Esophagus mucosa (tissue), 1 donor: Measurements from ENCODE around the gene SFT2D2. TPM values are rescaled to one million over a fixed set of nuclear protein-coding genes. Genes with fewer than 3 reads are reported as not detected.
"Not testable (repeated sequence)": the region's sequence is repeated elsewhere in the genome, so short reads cannot be mapped to it uniquely, and the experiment has no call there.

Source experiments
- ATAC-seq: fragments of 200-7000 bp; cut with Tn5 transposase; one replicate; pipeline ENCODE4 v1.9.1; 2020
- total RNA-seq: library from RNA; stranded (reverse); gene quantifications from one replicate; pipeline ENCODE4 v1.2.4, GENCODE V29; 2023
- donor health status: DM: yes; HTN: yes; CAD: no.

Gene SFT2D2
- total RNA-seq, result 46.9 TPM

- peak; percentile 91 for ATAC-seq
These were observed at the start of gene SFT2D2 for GRCh38 chr1:168225476-168226190. TSS of gene SFT2D2 (plus strand) at chr1:168226004. CDS start at chr1:168226080, 76 bp downstream.

GRCh38 chr1:168178227-168178637 is 47.6 kb upstream of the SFT2D2 start:
- no peak for ATAC-seq

GRCh38 chr1:168178638-168179437 is 47.0 kb upstream of the SFT2D2 start, which contains the start of gene TIPRL:
TSS of gene TIPRL (plus strand) at chr1:168178962. CDS start at chr1:168179078, 116 bp downstream.
- ATAC-seq, result peak; percentile 96

- no peak for ATAC-seq
These were observed 46.2 kb upstream of the SFT2D2 start for GRCh38 chr1:168179438-168180147.

GRCh38 chr1:168180148-168180524 is 45.7 kb upstream of the SFT2D2 start:
- ATAC-seq, result no peak

GRCh38 chr1:168181063-168181720 is 44.6 kb upstream of the SFT2D2 start:
- ATAC-seq, result not testable (repeated sequence)

- no peak for ATAC-seq
These were observed 38.6 kb upstream of the SFT2D2 start for GRCh38 chr1:168187177-168187576.

- no peak for ATAC-seq
These were observed 35.4 kb upstream of the SFT2D2 start for GRCh38 chr1:168190403-168190802.

- ATAC-seq, result no peak
These were observed 30.3 kb upstream of the SFT2D2 start for GRCh38 chr1:168195199-168196135.

GRCh38 chr1:168199056-168199455 is 26.7 kb upstream of the SFT2D2 start:
- no peak for ATAC-seq

- ATAC-seq, result peak; percentile 97
These were observed 22.7 kb upstream of the SFT2D2 start for GRCh38 chr1:168202941-168203654.

- ATAC-seq, result no peak
These were observed 19.7 kb upstream of the SFT2D2 start for GRCh38 chr1:168206111-168206510.

- not testable (repeated sequence) for ATAC-seq
These were observed 18.1 kb upstream of the SFT2D2 start for GRCh38 chr1:168207673-168208072.

- ATAC-seq, result no peak
These were observed 15.5 kb upstream of the SFT2D2 start for GRCh38 chr1:168210312-168210711.

GRCh38 chr1:168213349-168213748 is 12.5 kb upstream of the SFT2D2 start:
- ATAC-seq, result no peak

- no peak for ATAC-seq
These were observed 9.6 kb upstream of the SFT2D2 start for GRCh38 chr1:168216171-168216570.

- no peak for ATAC-seq
These were observed 8.1 kb upstream of the SFT2D2 start for GRCh38 chr1:168217664-168218063.

- ATAC-seq, result no peak
These were observed 7.1 kb upstream of the SFT2D2 start for GRCh38 chr1:168218658-168219057.

- ATAC-seq, result no peak
These were observed 5.3 kb upstream of the SFT2D2 start for GRCh38 chr1:168220470-168220871.

- no peak for ATAC-seq
These were observed 4.5 kb upstream of the SFT2D2 start for GRCh38 chr1:168221275-168221674.

- no peak for ATAC-seq
These were observed 2.5 kb upstream of the SFT2D2 start for GRCh38 chr1:168223261-168223660.
